Activated T-cell treated with anti-CD3 and anti-CD28 coated beads for 1 hour (primary cell): ENCODE data around the gene GZMM.

ENCODE experiments used
- DNase-seq: peaks from one replicate; pipeline ENCODE4 v3.0.0-alpha.2; 2020; ENCODE audit warnings: low read depth

Gene GZMM

GRCh38 chr19:566844-567243 lies 23.0 kb downstream of the GZMM start:
- no peak for DNase-seq

- no peak for DNase-seq
Observed at GRCh38 chr19:567296-567900, 23.5 kb downstream of the GZMM start.

GRCh38 chr19:570251-570686 lies 26.4 kb downstream of the GZMM start:
- no peak for DNase-seq

- DNase-seq, result peak; percentile 33
Observed at GRCh38 chr19:570937-571565, 27.2 kb downstream of the GZMM start.

- DNase-seq, result no peak
Observed at GRCh38 chr19:571566-571974, 27.7 kb downstream of the GZMM start.

- peak; percentile 95 for DNase-seq
Observed at GRCh38 chr19:572140-572742, 28.4 kb downstream of the GZMM start, which contains the start of gene BSG. Gene BSG (plus strand): TSS chr19:572596. CDS start chr19:572635, 39 bp downstream.

- DNase-seq, result no peak
Observed at GRCh38 chr19:572743-573518, 29.1 kb downstream of the GZMM start.

GRCh38 chr19:573519-573825 lies 29.6 kb downstream of the GZMM start:
- DNase-seq, result no peak

GRCh38 chr19:574658-575526 lies 31.0 kb downstream of the GZMM start:
- DNase-seq, result no peak

GRCh38 chr19:575527-576506 lies 32.0 kb downstream of the GZMM start:
- no peak for DNase-seq

- no peak for DNase-seq
Observed at GRCh38 chr19:576768-577438, 33.0 kb downstream of the GZMM start.

- DNase-seq, result no peak
Observed at GRCh38 chr19:577439-578392, 33.9 kb downstream of the GZMM start.

- no peak for DNase-seq
Observed at GRCh38 chr19:579111-579841, 35.4 kb downstream of the GZMM start.

GRCh38 chr19:579842-580155 lies 35.9 kb downstream of the GZMM start:
- no peak for DNase-seq

GRCh38 chr19:580274-580835 lies 36.5 kb downstream of the GZMM start:
- no peak for DNase-seq

GRCh38 chr19:581399-582111 lies 37.7 kb downstream of the GZMM start:
- DNase-seq, result no peak

GRCh38 chr19:582497-583197 lies 38.8 kb downstream of the GZMM start:
- no peak for DNase-seq
